Measurements from ENCODE around the gene HIVEP1. TPM values are rescaled to one million over a fixed set of nuclear protein-coding genes. Genes with fewer than 3 reads are reported as not detected.

HIVEP1 gene
- total RNA-seq, 1 donor: 127 TPM

DNA sequence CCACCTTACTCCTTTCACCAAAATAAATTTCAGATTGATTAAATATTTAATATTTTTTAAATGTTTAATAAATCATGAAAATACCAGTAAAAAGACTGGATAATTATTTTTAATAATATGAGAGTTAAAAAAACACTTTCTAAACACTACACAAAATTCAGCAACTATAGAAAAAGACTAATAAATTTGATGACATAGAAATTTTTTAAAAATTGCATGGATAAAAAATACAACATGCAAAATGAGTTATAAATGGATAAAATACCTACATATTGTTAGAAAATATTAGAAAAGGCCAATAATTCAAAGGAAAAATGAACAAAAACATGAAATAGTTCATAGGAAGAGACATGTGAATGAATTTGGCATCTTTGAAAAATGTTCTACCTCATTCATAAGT lies 177.0 kb downstream of the HIVEP1 start:
- Histone ChIP-seq H3K9me3 (ENCODE audit: low read depth, low read length) (no peaks in the 10 kb centered on the region), H3K4me3 (ENCODE audit: low read length) (no peak overlapping the region), H3K27me3 (ENCODE audit: insufficient read depth, low read length) (no peaks in the 10 kb centered on the region), H3K4me1 (ENCODE audit: insufficient read depth, low read length) (no peaks in the 10 kb centered on the region)

DNA sequence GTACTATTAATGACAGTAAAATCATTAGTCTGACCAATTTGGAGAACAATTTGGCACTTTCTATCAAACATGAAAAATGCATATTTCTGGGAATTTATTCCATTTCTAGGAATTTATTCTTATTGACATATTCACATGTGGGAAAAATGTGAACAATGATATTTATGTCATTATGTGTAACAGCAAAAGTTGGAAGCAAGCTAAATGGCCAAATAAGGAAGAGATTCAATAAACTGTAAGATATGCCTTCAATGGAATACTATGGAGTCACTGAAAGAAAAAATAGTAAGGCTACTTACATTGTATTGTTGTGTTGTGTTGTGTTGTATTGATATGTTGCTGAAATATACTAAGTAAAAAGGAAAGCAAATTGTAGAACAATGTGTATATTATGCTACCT lies 177.5 kb downstream of the HIVEP1 start:
- Histone ChIP-seq H3K4me3 (ENCODE audit: low read length) (no peak overlapping the region), H3K9me3 (ENCODE audit: low read depth, low read length) (no peaks in the 10 kb centered on the region), H3K27me3 (ENCODE audit: insufficient read depth, low read length) (no peaks in the 10 kb centered on the region), H3K4me1 (ENCODE audit: insufficient read depth, low read length) (no peaks in the 10 kb centered on the region)

DNA sequence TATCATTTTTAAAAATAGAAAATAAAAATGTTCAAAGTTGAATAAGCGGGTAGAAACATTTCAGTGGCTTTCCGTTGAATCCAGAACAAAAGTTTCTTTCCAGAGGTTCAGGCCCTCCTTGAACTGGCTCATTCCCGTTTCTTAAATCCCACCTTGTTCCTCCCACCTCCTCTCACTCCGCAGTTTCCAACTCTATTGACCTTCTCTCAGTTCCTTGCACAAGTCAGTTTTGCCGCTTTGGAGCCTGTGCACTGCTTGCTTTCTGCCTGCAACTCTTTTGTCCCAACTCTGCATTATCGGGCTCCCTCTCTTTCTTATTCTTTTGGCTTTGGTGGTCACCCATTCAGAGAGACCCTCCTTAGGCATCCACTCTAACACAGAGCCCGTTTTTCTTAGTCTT lies 178.1 kb downstream of the HIVEP1 start:
- Histone ChIP-seq H3K9me3 (ENCODE audit: low read depth, low read length) (no peaks in the 10 kb centered on the region), H3K4me3 (ENCODE audit: low read length) (no peak overlapping the region), H3K27me3 (ENCODE audit: insufficient read depth, low read length) (no peaks in the 10 kb centered on the region), H3K4me1 (ENCODE audit: insufficient read depth, low read length) (no peaks in the 10 kb centered on the region)

DNA sequence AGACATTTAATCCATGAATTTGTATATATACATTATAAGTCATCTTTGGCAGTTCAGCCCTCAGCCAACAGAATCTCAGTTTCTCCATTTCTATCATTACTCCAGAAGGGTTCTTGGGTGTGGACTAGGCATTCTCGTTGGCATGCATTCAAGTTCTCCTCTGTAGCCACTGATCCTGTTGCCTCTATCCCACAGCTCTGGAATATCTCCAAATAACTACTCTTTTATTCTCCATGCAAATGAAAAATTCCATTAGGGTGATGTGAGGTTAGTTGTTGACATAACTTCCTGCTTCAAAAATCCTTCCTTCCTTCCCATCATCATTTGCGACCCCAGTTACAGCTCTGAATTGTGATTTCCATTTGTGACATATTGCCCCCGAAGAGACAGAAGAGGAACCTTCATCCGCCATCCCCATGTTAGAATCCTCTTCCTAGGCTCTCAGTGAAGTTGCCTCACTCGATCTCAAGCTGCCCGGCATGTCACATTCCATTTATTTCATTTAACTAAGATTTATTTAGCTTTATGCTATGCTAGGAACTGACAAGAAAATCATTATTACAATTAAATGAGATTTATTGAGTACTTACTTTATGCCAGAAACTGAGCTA lies 184.3 kb downstream of the HIVEP1 start:
- Histone ChIP-seq H3K4me3 (ENCODE audit: low read length) (no peak overlapping the region), H3K9me3 (ENCODE audit: low read depth, low read length) (no peaks in the 10 kb centered on the region), H3K27me3 (ENCODE audit: insufficient read depth, low read length) (no peaks in the 10 kb centered on the region), H3K4me1 (ENCODE audit: insufficient read depth, low read length) (no peaks in the 10 kb centered on the region)

DNA sequence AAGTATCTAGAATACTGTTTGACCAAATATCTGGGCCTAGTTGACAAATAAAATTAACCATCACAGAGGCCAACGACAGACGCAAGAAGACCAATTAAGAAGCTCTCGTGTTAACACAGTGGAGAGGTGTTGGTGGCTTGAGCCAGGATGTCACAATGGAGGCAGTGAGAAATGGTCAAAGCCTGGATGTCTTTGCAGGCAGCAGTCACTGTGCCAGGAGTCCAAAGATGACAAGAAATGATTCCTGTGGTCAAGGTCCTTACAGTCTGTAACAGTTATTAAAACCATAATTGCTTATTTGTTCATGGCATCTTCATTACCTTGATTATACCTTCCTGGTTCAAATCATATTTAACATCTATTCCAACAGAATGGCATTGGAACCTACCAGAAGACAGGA lies 186.7 kb downstream of the HIVEP1 start:
- H3K4me1 ChIP-seq (ENCODE audit: insufficient read depth, low read length): no peaks in the 10 kb centered on the region
- H3K27me3 ChIP-seq (ENCODE audit: insufficient read depth, low read length): no peaks in the 10 kb centered on the region
- no peaks in the 10 kb centered on the region for H3K9me3 ChIP-seq (ENCODE audit: low read depth, low read length)
- no peak overlapping the region for H3K4me3 ChIP-seq (ENCODE audit: low read length)

DNA sequence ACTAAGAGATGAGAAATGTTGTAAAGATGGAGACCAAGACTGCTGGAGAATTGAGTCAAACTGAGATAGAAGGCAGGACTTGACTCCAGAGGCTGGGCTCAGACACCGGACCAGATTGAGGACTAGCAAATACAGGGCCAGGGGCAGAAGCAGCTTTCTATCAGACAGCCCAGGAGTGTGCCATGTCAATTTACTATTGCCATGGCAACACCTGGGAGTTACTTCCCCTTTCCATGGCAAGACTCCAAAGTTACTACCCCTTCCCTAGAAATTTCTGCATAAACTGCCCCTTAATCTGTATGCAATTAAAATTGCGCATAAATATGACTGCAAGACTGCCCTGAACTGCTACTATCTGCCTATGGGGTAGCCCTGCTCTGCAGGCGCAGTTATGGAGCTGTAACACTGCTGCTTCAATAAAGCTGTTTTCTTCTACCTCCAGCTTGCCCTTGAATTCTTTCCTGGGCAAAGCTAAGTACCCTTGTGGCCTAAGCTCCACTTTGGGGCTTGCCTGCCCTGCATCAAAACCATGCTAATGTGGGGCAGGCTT lies 188.0 kb downstream of the HIVEP1 start:
- Histone ChIP-seq H3K4me1 (ENCODE audit: insufficient read depth, low read length) (no peaks in the 10 kb centered on the region), H3K9me3 (ENCODE audit: low read depth, low read length) (no peaks in the 10 kb centered on the region), H3K27me3 (ENCODE audit: insufficient read depth, low read length) (no peaks in the 10 kb centered on the region), H3K4me3 (ENCODE audit: low read length) (no peak overlapping the region)

DNA sequence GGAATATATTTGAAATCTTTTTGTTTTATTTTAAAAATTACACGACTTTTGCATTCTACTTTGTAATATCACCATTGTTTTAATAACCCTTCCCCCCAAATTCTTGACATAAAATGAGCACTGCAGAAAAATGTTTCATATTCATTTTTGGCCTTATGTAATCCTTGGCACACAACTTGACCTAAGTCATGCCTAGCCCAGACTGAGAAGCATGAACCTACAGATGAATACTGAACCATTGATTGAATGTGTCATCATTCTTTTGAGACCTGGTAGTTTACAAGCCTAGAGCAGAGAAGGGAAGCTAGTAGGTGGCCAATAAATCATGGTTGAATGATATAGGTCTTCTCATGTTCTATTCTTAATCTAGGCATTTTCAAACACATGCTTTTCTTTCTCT lies 188.6 kb downstream of the HIVEP1 start:
- Histone ChIP-seq H3K9me3 (ENCODE audit: low read depth, low read length) (no peaks in the 10 kb centered on the region), H3K4me3 (ENCODE audit: low read length) (no peak overlapping the region), H3K4me1 (ENCODE audit: insufficient read depth, low read length) (no peaks in the 10 kb centered on the region), H3K27me3 (ENCODE audit: insufficient read depth, low read length) (no peaks in the 10 kb centered on the region)

DNA sequence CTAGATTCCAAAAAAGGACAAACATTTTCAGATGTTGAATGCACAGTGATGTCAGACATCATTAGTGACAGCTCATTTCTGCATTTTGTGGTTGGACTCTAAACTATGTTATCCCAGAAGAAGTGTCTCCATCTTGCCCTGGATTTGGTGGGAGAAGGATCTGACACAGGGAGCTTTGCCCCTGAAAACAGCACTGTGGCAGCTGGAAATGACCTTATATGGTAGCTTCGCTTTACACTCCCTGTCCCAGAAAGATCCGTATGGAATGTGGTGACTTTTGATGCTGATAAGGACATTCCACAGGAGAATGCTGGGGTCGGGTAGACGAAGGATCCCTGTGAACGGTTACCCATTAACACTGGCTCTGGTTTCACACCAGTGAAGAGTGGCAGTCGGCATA lies 190.9 kb downstream of the HIVEP1 start:
- Histone ChIP-seq H3K9me3 (ENCODE audit: low read depth, low read length) (no peaks in the 10 kb centered on the region), H3K4me3 (ENCODE audit: low read length) (no peak overlapping the region), H3K27me3 (ENCODE audit: insufficient read depth, low read length) (no peaks in the 10 kb centered on the region), H3K4me1 (ENCODE audit: insufficient read depth, low read length) (peaks cover 6% of the 10 kb centered on the region)

DNA sequence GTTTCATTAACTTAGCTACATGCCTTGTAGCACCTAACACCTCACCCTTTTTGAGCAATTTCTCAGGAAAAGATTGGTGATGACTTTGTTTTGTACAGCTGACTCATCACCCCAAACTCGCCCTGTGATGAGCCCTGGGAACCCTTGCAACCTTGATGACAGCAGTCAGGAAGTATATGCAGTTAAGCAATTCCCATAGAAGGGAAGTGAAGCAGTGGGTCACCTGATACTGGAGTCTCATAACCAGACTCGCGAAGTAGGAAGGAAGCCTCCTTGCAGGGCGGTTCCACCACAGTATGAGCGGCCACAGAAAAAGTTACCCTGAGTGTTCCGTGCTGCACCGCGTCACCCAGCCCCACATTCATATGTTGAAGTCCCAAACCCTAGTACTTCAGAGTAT lies 196.1 kb downstream of the HIVEP1 start:
- Histone ChIP-seq H3K4me3 (ENCODE audit: low read length) (no peak overlapping the region), H3K4me1 (ENCODE audit: insufficient read depth, low read length) (peaks cover 14% of the 10 kb centered on the region), H3K27me3 (ENCODE audit: insufficient read depth, low read length) (no peaks in the 10 kb centered on the region), H3K9me3 (ENCODE audit: low read depth, low read length) (no peaks in the 10 kb centered on the region)

DNA sequence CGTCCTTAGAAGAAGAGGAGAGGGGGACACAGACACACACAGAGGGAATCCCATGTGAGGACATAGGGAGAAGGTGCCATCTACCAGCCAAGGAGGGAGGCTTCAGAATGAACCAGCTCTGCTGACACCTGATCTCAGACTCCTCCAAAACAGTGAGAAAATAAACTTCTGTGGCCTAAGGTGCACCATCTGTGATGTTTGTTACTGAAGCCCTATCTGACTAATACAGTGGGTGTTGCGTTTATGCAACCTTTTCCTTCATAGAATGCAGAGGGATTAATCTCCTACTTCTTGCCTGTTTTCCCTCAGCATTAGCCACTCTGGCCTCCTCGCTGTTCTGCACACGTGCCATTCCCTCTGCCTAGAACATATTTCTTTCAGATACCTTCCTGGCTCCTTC lies 196.6 kb downstream of the HIVEP1 start:
- Histone ChIP-seq H3K4me3 (ENCODE audit: low read length) (no peak overlapping the region), H3K4me1 (ENCODE audit: insufficient read depth, low read length) (peaks cover 14% of the 10 kb centered on the region), H3K27me3 (ENCODE audit: insufficient read depth, low read length) (no peaks in the 10 kb centered on the region)

More for the DNA sequence above, 196.6 kb downstream of the HIVEP1 start:
- no peaks in the 10 kb centered on the region for H3K9me3 ChIP-seq (ENCODE audit: low read depth, low read length)

Other genes with a start within 250 kb of the HIVEP1 start
- gene ADTRP, start 233.5 kb upstream of the HIVEP1 start, total RNA-seq: 32.7 TPM